HUES6 (cell line): Measurements from ENCODE around the gene SP140L.
"Not testable (repeated sequence)": the region's sequence is repeated elsewhere in the genome, so short reads cannot be mapped to it uniquely, and the experiment has no call there.

ENCODE experiments used
- H3K27ac ChIP-seq: 2 replicates; pipeline ENCODE4 v1.7.0; 2013; ENCODE audit warnings: low read depth, mild to moderate bottlenecking, low read length, inconsistent platforms
- H3K27me3 ChIP-seq: 2 replicates; pipeline ENCODE4 v1.6.1; 2013; ENCODE audit warnings: low read length; ENCODE audit not compliant: control insufficient read depth, insufficient read depth
- H3K36me3 ChIP-seq: 2 replicates; pipeline ENCODE4 v1.6.1; 2013; ENCODE audit warnings: low read length; ENCODE audit not compliant: control insufficient read depth, insufficient read depth
- H3K4me1 ChIP-seq: 2 replicates; pipeline ENCODE4 v1.6.1; 2013; ENCODE audit warnings: low read length; ENCODE audit not compliant: control insufficient read depth, insufficient read depth
- H3K4me3 ChIP-seq: 2 replicates; pipeline ENCODE4 v1.5.1; 2013; ENCODE audit warnings: low read depth, low read length
- H3K9ac ChIP-seq: one replicate; pipeline ENCODE4 v1.6.1; 2013; ENCODE audit warnings: mild to moderate bottlenecking, low read length
- H3K9me3 ChIP-seq: 2 replicates; pipeline ENCODE4 v1.6.1; 2013; ENCODE audit warnings: low read depth, low read length; ENCODE audit not compliant: control insufficient read depth, insufficient read depth

Gene SP140L

GRCh38 chr2:230308402-230309000, 18.5 kb upstream of the SP140L start:
- Histone ChIP-seq H3K4me1 (no peaks in the 10 kb centered on the region), H3K27me3 (no peaks in the 10 kb centered on the region), H3K36me3 (no peaks in the 10 kb centered on the region), H3K27ac (no peak overlapping the region), H3K4me3 (no peak overlapping the region), H3K9me3 (0 out of 2 replicates have a peak, but pooled peaks cover 6% of the 10 kb centered on the region), H3K9ac (no peak overlapping the region)

- not testable (repeated sequence) for H3K9me3 ChIP-seq, H3K27ac ChIP-seq, H3K27me3 ChIP-seq, H3K4me1 ChIP-seq, H3K9ac ChIP-seq, H3K4me3 ChIP-seq, H3K36me3 ChIP-seq
Measured at GRCh38 chr2:230310792-230311191, 16.2 kb upstream of the SP140L start.

- not testable (repeated sequence) for H3K27me3 ChIP-seq, H3K36me3 ChIP-seq, H3K9ac ChIP-seq, H3K4me1 ChIP-seq, H3K27ac ChIP-seq, H3K4me3 ChIP-seq, H3K9me3 ChIP-seq
Measured at GRCh38 chr2:230311634-230312033, 15.4 kb upstream of the SP140L start.

- Histone ChIP-seq H3K27me3 (no peaks in the 10 kb centered on the region), H3K4me1 (no peaks in the 10 kb centered on the region), H3K27ac (no peak overlapping the region), H3K4me3 (no peak overlapping the region), H3K36me3 (no peaks in the 10 kb centered on the region), H3K9ac (no peak overlapping the region), H3K9me3 (no peaks in the 10 kb centered on the region)
Measured at GRCh38 chr2:230312638-230313037, 14.4 kb upstream of the SP140L start.

- Histone ChIP-seq H3K9me3 (peaks cover 15% of the 10 kb centered on the region), H3K4me1 (no peaks in the 10 kb centered on the region), H3K27me3 (no peaks in the 10 kb centered on the region), H3K4me3 (no peak overlapping the region), H3K36me3 (no peaks in the 10 kb centered on the region), H3K9ac (no peak overlapping the region), H3K27ac (no peak overlapping the region)
Measured at GRCh38 chr2:230317366-230317765, 9.6 kb upstream of the SP140L start.

- Histone ChIP-seq H3K36me3 (no peaks in the 10 kb centered on the region), H3K27me3 (no peaks in the 10 kb centered on the region), H3K4me3 (no peak overlapping the region), H3K27ac (no peak overlapping the region), H3K4me1 (no peaks in the 10 kb centered on the region), H3K9ac (no peak overlapping the region), H3K9me3 (peaks cover 26% of the 10 kb centered on the region)
Measured at GRCh38 chr2:230318190-230319121, 8.5 kb upstream of the SP140L start.

DNA sequence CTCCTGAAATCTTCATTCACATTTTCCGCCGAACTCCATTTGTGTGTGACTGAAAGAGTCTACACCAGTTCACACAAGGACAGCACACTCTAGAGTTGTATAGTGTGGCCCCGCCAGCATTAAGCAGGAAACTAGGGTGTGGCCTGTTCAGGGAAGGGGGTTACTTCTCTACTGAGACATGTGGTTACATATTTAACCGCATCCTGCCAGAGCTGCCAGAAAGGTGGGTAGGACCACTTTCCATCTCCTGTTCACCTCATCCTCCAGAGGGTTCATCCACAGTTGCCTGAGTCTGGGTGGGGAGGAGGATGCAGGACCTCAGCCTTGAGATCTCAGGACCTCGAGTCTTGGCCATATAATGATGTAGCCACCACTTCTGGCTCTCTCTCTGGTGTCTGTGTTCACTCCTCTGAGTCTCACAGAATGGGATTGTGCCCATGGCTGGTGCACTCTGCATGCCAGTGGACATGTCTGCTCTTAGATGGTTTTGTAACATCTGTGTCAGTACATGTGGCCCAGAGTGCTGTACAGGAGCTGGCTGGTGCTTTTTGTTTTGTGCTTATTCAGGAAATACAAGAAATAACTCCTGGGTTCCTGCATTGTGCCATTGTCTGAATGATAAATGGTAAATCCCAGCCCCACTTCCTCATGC, 7.7 kb upstream of the SP140L start:
- H3K4me3 ChIP-seq: no peak overlapping the region
- no peak overlapping the region for H3K9ac ChIP-seq
- H3K27ac ChIP-seq: no peak overlapping the region

DNA sequence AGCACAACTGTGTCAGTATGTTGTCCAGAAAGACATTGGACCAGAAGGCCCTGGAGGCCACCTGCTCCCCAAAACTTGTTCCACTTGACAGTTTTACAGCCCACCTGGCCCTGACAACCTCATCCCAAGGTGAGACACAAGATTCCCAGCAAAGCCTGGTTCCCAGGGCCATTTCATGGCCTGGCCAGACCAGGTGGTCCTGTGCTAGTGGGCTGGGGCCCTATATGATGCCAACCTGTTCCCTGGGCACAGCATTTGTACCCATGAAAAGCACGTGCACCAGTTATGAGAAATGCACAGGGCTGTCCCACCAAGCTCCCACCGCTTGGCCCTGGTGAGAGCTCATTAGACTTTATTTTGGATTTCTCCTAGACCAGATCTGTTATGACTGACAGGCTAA, 6.0 kb upstream of the SP140L start:
- H3K9ac ChIP-seq: no peak overlapping the region
- H3K27ac ChIP-seq: no peak overlapping the region
- no peaks in the 10 kb centered on the region for H3K27me3 ChIP-seq
- peaks cover 32% of the 10 kb centered on the region for H3K9me3 ChIP-seq
- H3K4me1 ChIP-seq: no peaks in the 10 kb centered on the region
- no peaks in the 10 kb centered on the region for H3K36me3 ChIP-seq
- no peak overlapping the region for H3K4me3 ChIP-seq

More for the DNA sequence above, 7.7 kb upstream of the SP140L start:
- H3K4me1 ChIP-seq: no peaks in the 10 kb centered on the region
- no peaks in the 10 kb centered on the region for H3K36me3 ChIP-seq
- peaks cover 32% of the 10 kb centered on the region for H3K9me3 ChIP-seq
- H3K27me3 ChIP-seq: no peaks in the 10 kb centered on the region

DNA sequence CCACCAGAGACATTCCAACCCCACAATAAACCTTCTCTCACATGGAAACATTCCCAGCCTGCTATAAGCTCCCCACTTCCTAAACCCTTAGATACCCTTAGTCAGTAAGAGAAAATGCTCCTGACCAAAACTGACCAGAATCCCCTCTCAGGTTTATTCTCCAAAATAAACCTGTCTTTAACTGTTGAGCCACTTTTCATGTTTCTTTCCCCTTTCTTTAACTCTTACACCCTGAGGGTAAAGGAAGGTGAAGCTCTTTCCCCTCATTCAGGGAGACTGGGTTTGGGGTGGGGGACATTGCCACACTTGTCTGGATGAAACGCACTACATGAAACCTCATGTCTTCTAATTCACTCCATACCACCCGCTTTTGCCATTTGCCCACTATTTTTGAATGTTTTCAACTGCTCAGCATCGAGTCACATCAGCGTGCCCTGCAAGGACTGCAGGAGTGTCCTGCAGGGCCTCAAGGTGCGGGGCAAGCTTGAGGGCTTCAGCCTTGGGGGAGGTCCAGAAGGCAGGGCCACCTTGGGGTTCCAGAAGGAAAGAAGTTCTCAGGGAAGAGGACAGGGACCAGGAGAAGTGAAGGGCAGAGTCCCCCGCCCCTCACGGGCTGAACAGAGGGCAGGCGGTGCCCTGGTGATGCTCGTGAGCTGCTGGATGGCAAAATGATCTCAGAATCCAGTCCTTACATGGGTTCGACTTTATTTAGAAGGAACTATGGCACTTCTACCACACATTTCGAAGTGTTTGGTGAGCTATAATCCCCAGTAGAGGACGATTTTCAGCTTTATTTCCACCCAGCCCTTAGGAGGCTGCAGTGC, 4.2 kb upstream of the SP140L start:
- H3K9ac ChIP-seq: no peak overlapping the region
- H3K4me1 ChIP-seq: no peaks in the 10 kb centered on the region
- no peak overlapping the region for H3K27ac ChIP-seq
- H3K36me3 ChIP-seq: no peaks in the 10 kb centered on the region
- H3K27me3 ChIP-seq: no peaks in the 10 kb centered on the region
- no peak overlapping the region for H3K4me3 ChIP-seq
- peaks cover 32% of the 10 kb centered on the region for H3K9me3 ChIP-seq

- Histone ChIP-seq H3K9ac (no peak overlapping the region), H3K27me3 (no peaks in the 10 kb centered on the region), H3K9me3 (peaks cover 32% of the 10 kb centered on the region), H3K4me1 (no peaks in the 10 kb centered on the region), H3K27ac (no peak overlapping the region), H3K36me3 (no peaks in the 10 kb centered on the region), H3K4me3 (no peak overlapping the region)
Measured at GRCh38 chr2:230323385-230324106, 3.4 kb upstream of the SP140L start.
